Measurements from ENCODE around the gene AQP1.

Gene AQP1

DNA sequence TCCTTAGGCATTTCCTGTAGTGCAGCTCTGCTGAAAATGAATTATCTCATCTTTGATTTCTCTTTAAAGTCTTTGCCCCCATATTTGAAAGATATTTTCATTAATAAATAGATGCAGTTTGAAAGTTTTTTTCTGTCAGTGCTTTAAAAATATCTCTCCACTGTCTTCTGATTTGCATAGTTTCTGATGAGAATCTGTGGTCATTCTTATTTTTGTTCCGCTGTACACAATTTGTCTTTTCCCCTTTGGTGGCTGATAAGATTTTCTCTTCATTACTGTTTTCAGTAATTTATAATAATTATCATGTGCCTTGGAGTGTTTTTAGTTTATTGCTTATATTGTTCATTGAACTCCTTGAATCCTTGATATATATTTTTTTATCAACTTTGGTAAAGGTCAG is 45.1 kb downstream of the AQP1 start:
- no peaks in the 10 kb centered on the region for H3K27me3 ChIP-seq (replicated peaks; ENCODE audit: control insufficient read depth, insufficient read depth, low read length)
- TF ChIP-seq, protein P1, sequence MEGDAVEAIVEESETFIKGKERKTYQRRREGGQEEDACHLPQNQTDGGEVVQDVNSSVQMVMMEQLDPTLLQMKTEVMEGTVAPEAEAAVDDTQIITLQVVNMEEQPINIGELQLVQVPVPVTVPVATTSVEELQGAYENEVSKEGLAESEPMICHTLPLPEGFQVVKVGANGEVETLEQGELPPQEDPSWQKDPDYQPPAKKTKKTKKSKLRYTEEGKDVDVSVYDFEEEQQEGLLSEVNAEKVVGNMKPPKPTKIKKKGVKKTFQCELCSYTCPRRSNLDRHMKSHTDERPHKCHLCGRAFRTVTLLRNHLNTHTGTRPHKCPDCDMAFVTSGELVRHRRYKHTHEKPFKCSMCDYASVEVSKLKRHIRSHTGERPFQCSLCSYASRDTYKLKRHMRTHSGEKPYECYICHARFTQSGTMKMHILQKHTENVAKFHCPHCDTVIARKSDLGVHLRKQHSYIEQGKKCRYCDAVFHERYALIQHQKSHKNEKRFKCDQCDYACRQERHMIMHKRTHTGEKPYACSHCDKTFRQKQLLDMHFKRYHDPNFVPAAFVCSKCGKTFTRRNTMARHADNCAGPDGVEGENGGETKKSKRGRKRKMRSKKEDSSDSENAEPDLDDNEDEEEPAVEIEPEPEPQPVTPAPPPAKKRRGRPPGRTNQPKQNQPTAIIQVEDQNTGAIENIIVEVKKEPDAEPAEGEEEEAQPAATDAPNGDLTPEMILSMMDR (IDR thresholded peaks at IDR 0.05; ENCODE audit: insufficient read depth, low read length, poor library complexity, severe bottlenecking) = no peak
- no peaks in the 10 kb centered on the region for H3K36me3 ChIP-seq (ENCODE audit: control insufficient read depth, insufficient read depth, low read length)
- DNase-seq (ENCODE audit: extremely low read depth, insufficient read length) = no peak
- no peak overlapping the region for H3K4me3 ChIP-seq (replicated peaks; ENCODE audit: low read depth, low read length)

DNA sequence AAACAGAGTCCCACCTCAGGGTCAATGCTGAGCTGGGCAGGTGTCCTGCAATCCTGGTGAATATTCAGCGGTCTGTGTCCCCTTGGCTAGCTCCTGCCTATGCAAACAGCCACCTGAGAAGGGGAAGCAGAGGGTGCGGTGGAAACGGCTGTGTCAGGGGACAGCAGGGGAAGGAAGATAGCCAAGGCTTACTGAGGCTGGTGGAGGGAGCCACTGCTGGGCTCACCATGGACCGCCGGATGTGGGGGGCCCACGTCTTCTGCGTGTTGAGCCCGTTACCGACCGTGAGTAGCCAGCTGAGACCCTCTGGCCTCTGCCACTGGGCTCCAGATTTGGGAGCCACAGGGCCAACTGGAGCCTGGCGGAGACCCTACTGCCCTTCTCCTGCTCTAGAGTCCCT is 52.2 kb downstream of the AQP1 start, which contains the start of gene GHRHR:
GHRHR (plus strand) TSS at position 112 of the 400 bp plus-strand sequence; CDS start at position 228, 116 bp downstream.
- H3K27me3 ChIP-seq (replicated peaks; ENCODE audit: control insufficient read depth, insufficient read depth, low read length) = no peaks in the 10 kb centered on the region; the same call in none of the 2 replicates
- TF ChIP-seq, protein P1 (IDR thresholded peaks at IDR 0.05; ENCODE audit: insufficient read depth, low read length, poor library complexity, severe bottlenecking) = no peak
- H3K36me3 ChIP-seq (ENCODE audit: control insufficient read depth, insufficient read depth, low read length) = no peaks in the 10 kb centered on the region
- DNase-seq (ENCODE audit: extremely low read depth, insufficient read length) = no peak
- H3K4me3 ChIP-seq (replicated peaks; ENCODE audit: low read depth, low read length) = no peak within 1 kb of the TSS

DNA sequence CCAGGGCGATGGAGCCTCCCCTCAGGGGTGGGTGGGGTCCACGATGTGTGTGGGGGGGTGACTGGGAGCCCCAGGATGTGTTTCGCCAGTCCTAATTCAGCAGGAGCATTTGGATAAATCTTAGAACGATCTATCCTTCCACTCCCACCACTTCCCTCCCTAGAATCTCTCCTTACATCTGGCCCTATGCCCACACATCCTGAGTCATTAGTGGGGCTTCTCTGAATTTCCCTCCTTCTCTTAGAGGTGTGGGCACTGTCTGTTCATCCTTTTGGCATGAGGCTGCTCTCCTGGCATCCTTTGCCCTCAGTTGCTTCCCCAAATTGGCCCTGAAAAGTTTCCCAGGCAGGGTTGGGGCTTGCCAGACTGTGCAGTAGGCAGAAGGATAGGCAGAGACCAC is 53.7 kb downstream of the AQP1 start:
- no peaks in the 10 kb centered on the region; the same call in none of the 2 replicates for H3K27me3 ChIP-seq (replicated peaks; ENCODE audit: control insufficient read depth, insufficient read depth, low read length)
- DNase-seq (ENCODE audit: extremely low read depth, insufficient read length) = no peak
- no peak overlapping the region for H3K4me3 ChIP-seq (replicated peaks; ENCODE audit: low read depth, low read length)
- TF ChIP-seq, protein P1 (IDR thresholded peaks at IDR 0.05; ENCODE audit: insufficient read depth, low read length, poor library complexity, severe bottlenecking) = no peak
- H3K36me3 ChIP-seq (ENCODE audit: control insufficient read depth, insufficient read depth, low read length) = no peaks in the 10 kb centered on the region

DNA sequence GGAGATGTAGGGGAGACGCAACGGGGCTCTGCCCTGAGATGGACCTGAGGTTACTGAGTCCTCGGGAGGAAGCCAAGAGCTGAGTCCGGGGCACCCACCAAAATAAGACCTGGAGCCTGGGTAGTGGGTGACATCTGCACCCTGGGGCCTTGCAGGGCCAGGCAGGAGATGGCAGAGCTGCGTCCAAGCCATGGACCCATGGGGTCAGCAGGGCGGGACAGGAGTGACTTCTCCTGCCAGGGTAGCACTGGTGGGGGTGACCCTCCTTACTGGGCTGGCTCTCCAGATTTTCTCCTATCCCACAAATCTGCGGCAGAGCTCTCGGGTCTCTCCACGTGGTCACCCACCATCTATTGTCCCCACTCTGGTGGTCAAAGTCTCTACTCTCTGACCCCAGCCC is 54.2 kb downstream of the AQP1 start:
- TF ChIP-seq, protein P1 (IDR thresholded peaks at IDR 0.05; ENCODE audit: insufficient read depth, low read length, poor library complexity, severe bottlenecking) = no peak
- Histone ChIP-seq H3K27me3 (replicated peaks; ENCODE audit: control insufficient read depth, insufficient read depth, low read length) (no peaks in the 10 kb centered on the region; the same call in none of the 2 replicates), H3K4me3 (replicated peaks; ENCODE audit: low read depth, low read length) (no peak overlapping the region), H3K36me3 (ENCODE audit: control insufficient read depth, insufficient read depth, low read length) (no peaks in the 10 kb centered on the region)
- no peak for DNase-seq (ENCODE audit: extremely low read depth, insufficient read length)

DNA sequence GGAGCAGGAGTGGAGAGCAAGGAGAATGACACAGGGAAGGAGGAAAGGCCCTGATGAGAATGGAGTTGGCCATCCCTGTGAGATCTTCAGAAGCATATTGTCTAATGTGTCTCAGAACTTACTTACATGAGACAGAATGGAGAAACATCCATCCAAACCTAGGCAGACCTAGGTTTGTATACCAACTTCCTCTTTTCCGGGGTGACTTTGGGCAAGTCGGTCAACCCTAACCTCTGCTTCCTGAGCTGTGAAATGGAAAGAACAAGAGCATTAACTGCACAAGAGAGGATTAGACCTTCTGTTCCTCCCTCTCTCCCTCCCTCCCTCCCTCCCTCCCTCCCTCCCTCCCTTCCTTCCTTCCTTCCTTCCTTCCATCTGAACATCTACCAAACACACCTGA is 56.6 kb downstream of the AQP1 start:
- H3K36me3 ChIP-seq (ENCODE audit: control insufficient read depth, insufficient read depth, low read length) = no peaks in the 10 kb centered on the region
- TF ChIP-seq, protein P1 (IDR thresholded peaks at IDR 0.05; ENCODE audit: insufficient read depth, low read length, poor library complexity, severe bottlenecking) = no peak
- H3K27me3 ChIP-seq (replicated peaks; ENCODE audit: control insufficient read depth, insufficient read depth, low read length) = no peaks in the 10 kb centered on the region; the same call in none of the 2 replicates
- no peak for DNase-seq (ENCODE audit: extremely low read depth, insufficient read length)
- H3K4me3 ChIP-seq (replicated peaks; ENCODE audit: low read depth, low read length) = no peak overlapping the region

Measured in GM06990 (cell line).